ENCODE data around the gene CCDC136. TPM values are rescaled to one million over a fixed set of nuclear protein-coding genes. Genes with fewer than 3 reads are reported as not detected.

CCDC136 gene
- polyA plus RNA-seq, 1 donor (not counting 4 experiments of a cell fraction or from before 2014, with no cell fraction given): 1.6 TPM

GRCh38 chr7:128826916-128827247 lies 35.1 kb downstream of the CCDC136 start:
- TF ChIP-seq EZH2 (IDR thresholded peaks at IDR 0.05; ENCODE audit: low read length) (no peak), CTCF (optimal IDR thresholded peaks at IDR 0.05 in 1 of 3, IDR thresholded peaks at IDR 0.05 in 1 of 3, conservative IDR thresholded peaks at IDR 0.05 in 1 of 3; ENCODE audit: extremely low read depth in 1 of 3, insufficient read depth in 2 of 3, low read length in 3 of 3) (no peak)
- Histone ChIP-seq H3K79me2 (ENCODE audit: control insufficient read depth, insufficient read depth, low read length) (no peaks in the 10 kb centered on the region), H3K9me1 (ENCODE audit: control insufficient read depth, extremely low read depth, insufficient read depth, low read length) (no peaks in the 10 kb centered on the region), H3K4me3 (ENCODE audit: control insufficient read depth in 2 of 3, extremely low read depth in 1 of 3, insufficient read depth in 2 of 3, low read depth in 1 of 3, low read length in 3 of 3) (no peak overlapping the region), H3K4me1 (ENCODE audit: control insufficient read depth, extremely low read depth, insufficient read depth, low read length) (peaks cover 8% of the 10 kb centered on the region), H3K36me3 (ENCODE audit: control insufficient read depth in 2 of 2, extremely low read depth in 1 of 2, insufficient read depth in 2 of 2, low read length in 2 of 2) (no peaks in the 10 kb centered on the region), H4K20me1 (ENCODE audit: control insufficient read depth, extremely low read depth, insufficient read depth, low read length) (no peaks in the 10 kb centered on the region), H2AFZ (ENCODE audit: control insufficient read depth, low read length) (no peak overlapping the region), H3K4me2 (ENCODE audit: control insufficient read depth, extremely low read depth, insufficient read depth, low read depth, low read length) (no peak overlapping the region), H3K9ac (ENCODE audit: control insufficient read depth, extremely low read depth, insufficient read depth, low read length) (no peak overlapping the region), H3K27ac (ENCODE audit: control insufficient read depth, insufficient read depth, low read length) (no peak overlapping the region), H3K27me3 (ENCODE audit: control insufficient read depth, extremely low read depth, insufficient read depth, low read length) (peaks cover 28% of the 10 kb centered on the region), H3K9me3 (ENCODE audit: control insufficient read depth, low read depth, low read length) (no peaks in the 10 kb centered on the region)
- FAIRE-seq (no peak), DNase-seq (ENCODE audit: low read depth, low spot score) (no peak)
- dilution Hi-C loops (cut with MboI; ENCODE audit: extremely low pct_ligation_motif_present, low sequenced_read_pairs): no loop called here

GRCh38 chr7:128827248-128827958 lies 35.6 kb downstream of the CCDC136 start:
- dilution Hi-C loops (cut with MboI; ENCODE audit: extremely low pct_ligation_motif_present, low sequenced_read_pairs): no loop called here
- H3K9ac ChIP-seq (ENCODE audit: control insufficient read depth, extremely low read depth, insufficient read depth, low read length): no peak overlapping the region
- no peaks in the 10 kb centered on the region for H3K9me1 ChIP-seq (ENCODE audit: control insufficient read depth, extremely low read depth, insufficient read depth, low read length)
- H3K27ac ChIP-seq (ENCODE audit: control insufficient read depth, insufficient read depth, low read length): no peak overlapping the region
- H2AFZ ChIP-seq (ENCODE audit: control insufficient read depth, low read length): no peak overlapping the region
- no peak for FAIRE-seq
- DNase-seq (ENCODE audit: low read depth, low spot score): no peak
- no peaks in the 10 kb centered on the region for H3K9me3 ChIP-seq (ENCODE audit: control insufficient read depth, low read depth, low read length)
- peaks cover 27% of the 10 kb centered on the region for H3K27me3 ChIP-seq (ENCODE audit: control insufficient read depth, extremely low read depth, insufficient read depth, low read length)
- no peaks in the 10 kb centered on the region for H3K79me2 ChIP-seq (ENCODE audit: control insufficient read depth, insufficient read depth, low read length)
- peaks cover 8% of the 10 kb centered on the region for H3K4me1 ChIP-seq (ENCODE audit: control insufficient read depth, extremely low read depth, insufficient read depth, low read length)
- H3K4me2 ChIP-seq (ENCODE audit: control insufficient read depth, extremely low read depth, insufficient read depth, low read depth, low read length): no peak overlapping the region
- no peaks in the 10 kb centered on the region for H4K20me1 ChIP-seq (ENCODE audit: control insufficient read depth, extremely low read depth, insufficient read depth, low read length)
- no peak overlapping the region for H3K4me3 ChIP-seq (ENCODE audit: control insufficient read depth in 2 of 3, extremely low read depth in 1 of 3, insufficient read depth in 2 of 3, low read depth in 1 of 3, low read length in 3 of 3)
- no peaks in the 10 kb centered on the region for H3K36me3 ChIP-seq (ENCODE audit: control insufficient read depth in 2 of 2, extremely low read depth in 1 of 2, insufficient read depth in 2 of 2, low read length in 2 of 2)
- TF ChIP-seq EZH2 (IDR thresholded peaks at IDR 0.05; ENCODE audit: low read length) (no peak), CTCF (optimal IDR thresholded peaks at IDR 0.05 in 1 of 3, IDR thresholded peaks at IDR 0.05 in 1 of 3, conservative IDR thresholded peaks at IDR 0.05 in 1 of 3; ENCODE audit: extremely low read depth in 1 of 3, insufficient read depth in 2 of 3, low read length in 3 of 3) (no peak)

Measured in keratinocyte (primary cell).